H1 (cell line): ENCODE measurements around the gene RELN. TPM values are rescaled to one million over a fixed set of nuclear protein-coding genes. Genes with fewer than 3 reads are reported as not detected.

Experiments used
- CTCF ChIA-PET: fragments of 300-600 bp; sonication (Branson Sonifier 250); formaldehyde crosslinking; loops from one replicate; lab custom pipeline; 2021; ENCODE audit not compliant: partially characterized antibody; lab: Charles Lee
- POLR2A ChIA-PET: fragments of 300-600 bp; sonication (Branson Sonifier 250); formaldehyde crosslinking; loops from one replicate; lab custom pipeline; 2021; ENCODE audit warnings: inconsistent platforms; ENCODE audit not compliant: partially characterized antibody; lab: Charles Lee
- DNase-seq, 2 experiments: peaks; one replicate each; pipeline versions ENCODE4 v3.0.0 to v3.0.0-alpha.2; 2010 to 2022; ENCODE audit warnings: low spot score in 2 of 2, low read depth in 1 of 2, mixed read lengths in 1 of 2
- FAIRE-seq: peaks from 2 replicates; lab custom pipeline; 2011; peaks lifted over from hg19 to GRCh38; lab: Jason Lieb, UNC
- H2AFZ ChIP-seq: 2 replicates; pipeline ENCODE4 v1.8.1; 2012; ENCODE audit warnings: low read length, inconsistent platforms
- H2AK5ac ChIP-seq: 2 replicates; pipeline ENCODE4 v1.6.1; 2013; ENCODE audit warnings: low read depth, low read length
- H2BK120ac ChIP-seq: replicated peaks from 2 replicates; pipeline ENCODE3; 2013; ENCODE audit warnings: low read depth, low read length, inconsistent platforms
- H2BK12ac ChIP-seq: 2 replicates; pipeline ENCODE4 v1.6.1; 2013; ENCODE audit warnings: low read depth, low read length
- H2BK15ac ChIP-seq: 2 replicates; pipeline ENCODE4 v1.6.1; 2013; ENCODE audit warnings: low read length
- H2BK20ac ChIP-seq: 2 replicates; pipeline ENCODE4 v1.6.1; 2013; ENCODE audit warnings: low read length
- H2BK5ac ChIP-seq: 2 replicates; pipeline ENCODE4 v1.6.1; 2013; ENCODE audit warnings: low read depth, low read length
- H3K14ac ChIP-seq: 2 replicates; pipeline ENCODE4 v1.6.1; 2013; ENCODE audit warnings: inconsistent platforms; ENCODE audit not compliant: insufficient read length
- H3K18ac ChIP-seq: 2 replicates; pipeline ENCODE4 v1.6.1; 2013; ENCODE audit warnings: low read length; ENCODE audit errors: extremely low read depth
- H3K23ac ChIP-seq: 2 replicates; pipeline ENCODE4 v1.6.1; 2013; ENCODE audit warnings: inconsistent platforms; ENCODE audit not compliant: insufficient read length
- H3K23me2 ChIP-seq: 2 replicates; pipeline ENCODE4 v1.6.1; 2013; ENCODE audit warnings: low read depth, low read length
- H3K27ac ChIP-seq: 2 replicates; pipeline ENCODE4 v1.6.1; 2011; ENCODE audit warnings: low read depth, low read length, inconsistent platforms
- H3K27me3 ChIP-seq, 4 experiments: replicated peaks in 1 of 4; 1 replicate in 1 of 4; 2 replicates in 3 of 4; pipeline versions ENCODE4 v1.6.1 to v1.8.1; 2011 to 2013; ENCODE audit warnings: low read length in 3 of 4, mild to moderate bottlenecking in 3 of 4, inconsistent platforms in 2 of 4, mixed read lengths in 2 of 4, moderate library complexity in 1 of 4; ENCODE audit not compliant: control insufficient read depth in 3 of 4, insufficient read depth in 3 of 4; ENCODE audit errors: extremely low read depth in 1 of 4
- H3K36me3 ChIP-seq, 4 experiments: 2 replicates each; pipeline versions ENCODE4 v1.6.1 to v1.8.1; 2011 to 2013; ENCODE audit warnings: mild to moderate bottlenecking in 4 of 4, low read length in 3 of 4, moderate library complexity in 2 of 4, control low read depth in 1 of 4, inconsistent platforms in 1 of 4; ENCODE audit not compliant: insufficient read depth in 4 of 4, control insufficient read depth in 2 of 4
- H3K4ac ChIP-seq: replicated peaks from 2 replicates; pipeline ENCODE3; 2013; ENCODE audit warnings: low read length, low read depth, mixed read lengths, inconsistent platforms; ENCODE audit not compliant: insufficient read length
- H3K4me1 ChIP-seq, 4 experiments: replicated peaks in 1 of 4; 1 replicate in 1 of 4; 2 replicates in 3 of 4; pipeline versions ENCODE4 v1.6.1 to v1.8.1; 2011 to 2013; ENCODE audit warnings: low read length in 3 of 4, inconsistent platforms in 2 of 4, mixed read lengths in 1 of 4; ENCODE audit not compliant: insufficient read depth in 4 of 4, control insufficient read depth in 3 of 4
- H3K4me2 ChIP-seq, 2 experiments: 2 replicates each; pipeline versions ENCODE4 v1.6.1 to v1.8.1; 2011 to 2013; ENCODE audit warnings: low read depth in 2 of 2, low read length in 2 of 2, control low read depth in 1 of 2, inconsistent platforms in 1 of 2, mild to moderate bottlenecking in 1 of 2; ENCODE audit not compliant: insufficient read depth in 1 of 2
- H3K4me3 ChIP-seq, 4 experiments: fragments of 200-600, 300-600 bp in 1 of 4; sonication (generic), shearing (Covaris generic), sonication (Bioruptor Twin) in 1 of 4; 2 replicates each; pipeline versions ENCODE4 v1.5.1 to v1.8.1; 2011 to 2016; ENCODE audit warnings: low read length in 4 of 4, low read depth in 3 of 4, control low read depth in 2 of 4, inconsistent platforms in 2 of 4, mild to moderate bottlenecking in 2 of 4, mixed read lengths in 1 of 4, moderate library complexity in 1 of 4; ENCODE audit not compliant: insufficient read depth in 2 of 4; ENCODE audit errors: extremely low read depth in 1 of 4
- H3K56ac ChIP-seq: replicated peaks from 2 replicates; pipeline ENCODE3; 2013; ENCODE audit warnings: low read depth, mild to moderate bottlenecking, mixed read lengths, low read length, inconsistent platforms; ENCODE audit not compliant: insufficient read length
- H3K79me1 ChIP-seq: 2 replicates; pipeline ENCODE4 v1.6.1; 2013; ENCODE audit warnings: low read depth, low read length, control low read depth
- H3K79me2 ChIP-seq, 2 experiments: 2 replicates each; pipeline versions ENCODE4 v1.6.1 to v1.8.1; 2012 to 2013; ENCODE audit warnings: low read length in 2 of 2, mild to moderate bottlenecking in 2 of 2, inconsistent platforms in 1 of 2; ENCODE audit not compliant: insufficient read depth in 2 of 2, control insufficient read depth in 1 of 2
- H3K9ac ChIP-seq, 4 experiments: replicated peaks in 1 of 4; 1 replicate in 1 of 4; 2 replicates in 3 of 4; pipeline versions ENCODE4 v1.6.1 to v1.8.1; 2011 to 2013; ENCODE audit warnings: low read depth in 3 of 4, low read length in 3 of 4, control low read depth in 2 of 4, mild to moderate bottlenecking in 2 of 4, moderate library complexity in 2 of 4, inconsistent platforms in 1 of 4; ENCODE audit errors: extremely low read depth in 1 of 4
- H3K9me3 ChIP-seq, 2 experiments: 2 replicates each; pipeline versions ENCODE4 v1.6.1 to v1.8.1; 2012 to 2013; ENCODE audit warnings: mild to moderate bottlenecking in 2 of 2, moderate library complexity in 2 of 2, control low read depth in 1 of 2, inconsistent platforms in 1 of 2, low read depth in 1 of 2, low read length in 1 of 2, mixed read lengths in 1 of 2; ENCODE audit not compliant: insufficient read depth in 2 of 2
- H4K20me1 ChIP-seq, 2 experiments: replicated peaks in 1 of 2; 2 replicates each; pipeline versions ENCODE3 to v1.8.1; 2011 to 2013; ENCODE audit warnings: inconsistent platforms in 2 of 2, low read length in 2 of 2, mild to moderate bottlenecking in 1 of 2; ENCODE audit not compliant: insufficient read depth in 2 of 2, control insufficient read depth in 1 of 2
- H4K5ac ChIP-seq: 2 replicates; pipeline ENCODE4 v1.6.1; 2013; ENCODE audit warnings: low read length, low read depth, mixed read lengths, inconsistent platforms; ENCODE audit not compliant: insufficient read length
- H4K8ac ChIP-seq: 2 replicates; pipeline ENCODE4 v1.8.0; 2013; ENCODE audit warnings: mild to moderate bottlenecking, moderate library complexity, low read length, inconsistent platforms; ENCODE audit not compliant: insufficient read depth; ENCODE audit errors: extremely low read depth
- H4K91ac ChIP-seq: replicated peaks from 2 replicates; pipeline ENCODE3; 2013; ENCODE audit warnings: low read length, mixed read lengths, inconsistent platforms; ENCODE audit not compliant: insufficient read length
- FOSL1 ChIP-seq: IDR thresholded peaks from 2 replicates; pipeline ENCODE4 v1.6.1; 2011; ENCODE audit warnings: mild to moderate bottlenecking, low read depth, low read length, moderate library complexity; ENCODE audit not compliant: insufficient read depth
- HDAC6 ChIP-seq: IDR thresholded peaks from one replicate; pipeline ENCODE4 v1.7.1; 2012; ENCODE audit warnings: low read depth, mild to moderate bottlenecking, inconsistent platforms, low read length, moderate library complexity
- JUN ChIP-seq: IDR thresholded peaks from 2 replicates; pipeline ENCODE4 v1.6.1; 2011; ENCODE audit warnings: low read depth, mild to moderate bottlenecking, improper control_type of control experiment, low read length
- MAX ChIP-seq: IDR thresholded peaks from 2 replicates; pipeline ENCODE4 v1.6.1; 2012; ENCODE audit warnings: inconsistent platforms
- PHF8 ChIP-seq: fragments of 200-600 bp; sonication (generic); conservative IDR thresholded peaks from 2 replicates; pipeline ENCODE4 v1.7.1; 2012; ENCODE audit warnings: low read depth, mild to moderate bottlenecking, inconsistent platforms, low read length, moderate library complexity
- POLR2A ChIP-seq, 2 experiments: IDR thresholded peaks; 1 replicate in 1 of 2; 2 replicates in 1 of 2; pipeline ENCODE4 v1.6.1; 2011; ENCODE audit warnings: low read depth in 2 of 2, low read length in 2 of 2, mild to moderate bottlenecking in 2 of 2; ENCODE audit errors: control extremely low read depth in 1 of 2
- POLR2AphosphoS5 ChIP-seq: IDR thresholded peaks from 2 replicates; pipeline ENCODE4 v1.6.1; 2011; ENCODE audit warnings: low read depth, low read length
- POU5F1 ChIP-seq: IDR thresholded peaks from 2 replicates; pipeline ENCODE4 v1.6.1; 2011; ENCODE audit warnings: low read depth, mild to moderate bottlenecking, low read length, moderate library complexity
- RAD21 ChIP-seq, 2 experiments: IDR thresholded peaks in 1 of 2; conservative IDR thresholded peaks in 1 of 2; 2 replicates each; pipeline ENCODE4 v1.6.1; 2011; ENCODE audit warnings: low read depth in 2 of 2, low read length in 2 of 2, improper control_type of control experiment in 1 of 2, inconsistent platforms in 1 of 2, mild to moderate bottlenecking in 1 of 2, moderate library complexity in 1 of 2
- RBBP5 ChIP-seq: IDR thresholded peaks from 2 replicates; pipeline ENCODE4 v1.7.1; 2012; ENCODE audit warnings: low read depth, mild to moderate bottlenecking, inconsistent platforms, low read length, moderate library complexity, borderline replicate concordance
- SAP30 ChIP-seq: fragments of 300-600 bp; sonication (generic); IDR thresholded peaks from 2 replicates; pipeline ENCODE4 v1.7.1; 2012; ENCODE audit warnings: low read length, moderate library complexity, mild to moderate bottlenecking, inconsistent platforms; ENCODE audit not compliant: insufficient read depth, insufficient replicate concordance
- TBP ChIP-seq: IDR thresholded peaks from 2 replicates; pipeline ENCODE4 v1.6.1; 2011; ENCODE audit warnings: low read depth, low read length, improper control_type of control experiment
- TEAD4 ChIP-seq: IDR thresholded peaks from 2 replicates; pipeline ENCODE4 v1.6.1; 2012; ENCODE audit warnings: low read depth, low read length, inconsistent platforms, mixed read lengths
- WGBS, 2 experiments: shearing (Covaris generic) in 1 of 2; methylation state at CpG; one replicate each; pipeline versions ENCODE4 v1.1.6 to v1.1.7; 2013 to 2015; ENCODE audit warnings: low lambda C conversion rate in 2 of 2, mixed read lengths in 2 of 2, inconsistent platforms in 1 of 2, low coverage in 1 of 2, missing lambda C conversion rate in 1 of 2; ENCODE audit not compliant: insufficient replicate concordance in 2 of 2, insufficient coverage in 1 of 2, insufficient read length in 1 of 2; ENCODE audit errors: extremely low coverage in 1 of 2, missing lambda C conversion rate in 1 of 2; 5-methylcytosine and 5-hydroxymethylcytosine counted together
- polyA plus RNA-seq, 7 experiments: library from polyadenylated mRNA; depleted of rRNA in 3 of 7; stranded (reverse) in 5 of 7; unstranded in 2 of 7; fragments of >200 nt in 5 of 7; fragments of 200-250 nt in 2 of 7; gene quantifications; 1 replicate in 5 of 7; 2 replicates in 1 of 7; 4 replicates in 1 of 7; pipeline versions ENCODE4 v1.2.1 to v1.2.3, GENCODE V29; 2011 to 2013; ENCODE audit warnings: missing spikeins in 2 of 7, mixed read lengths in 2 of 7
- total RNA-seq: library from RNA; stranded (reverse); fragmentation: NEBNext Ultra II Directional; extraction: Animal tissue kit (Norgen Biotek cat#: 25700); gene quantifications from 2 replicates; pipeline ENCODE4 v1.2.1, GENCODE V29; 2021

RELN gene
- total and polyA plus RNA-seq, 2 of the 8 experiments (the other 6 are each of a cell fraction or from before 2014, with no cell fraction given) = 0.03 to 0.07 TPM

GRCh38 chr7:103751311-103751880, 238.1 kb downstream of the RELN start:
- H3K79me2 ChIP-seq = no peaks in the 10 kb centered on the region
- 78% methylated on average over 8 of the region's 8 CpGs; no CpG with 5 or more reads in 1 of the 2 experiments for WGBS, 2 experiments
- no peak overlapping the region; the same call in 1 of the 2 replicates for H2AFZ ChIP-seq
- CTCF ChIA-PET = interaction anchor here (1.1 kb wide), 1 partner anchor 10 kb away, joined by 3 read pairs; no protein-coding TSS in a partner anchor
- POLR2A ChIA-PET = no interaction called here
- H3K4me1 ChIP-seq = no peaks in the 10 kb centered on the region
- H3K23ac ChIP-seq = no peak overlapping the region
- H3K9ac ChIP-seq = no peak overlapping the region; a peak in 1 of 7 replicates
- H4K5ac ChIP-seq = no peak overlapping the region
- H3K27ac ChIP-seq = no peak overlapping the region
- no peak overlapping the region for H2BK12ac ChIP-seq
- H2BK15ac ChIP-seq = no peak overlapping the region
- no peak overlapping the region for H2BK20ac ChIP-seq
- no peak overlapping the region for H4K91ac ChIP-seq
- no peak overlapping the region for H3K56ac ChIP-seq
- DNase-seq (no peak), FAIRE-seq (no peak)
- H2AK5ac ChIP-seq = no peak overlapping the region
- H3K23me2 ChIP-seq = no peaks in the 10 kb centered on the region
- H2BK5ac ChIP-seq = no peak overlapping the region
- H3K4me3 ChIP-seq = no peak overlapping the region
- H3K79me1 ChIP-seq = no peaks in the 10 kb centered on the region
- H3K14ac ChIP-seq = no peak overlapping the region
- H3K9me3 ChIP-seq = no peaks in the 10 kb centered on the region
- no peak overlapping the region for H4K8ac ChIP-seq
- H3K4me2 ChIP-seq = no peak overlapping the region
- no peaks in the 10 kb centered on the region for H4K20me1 ChIP-seq
- H3K4ac ChIP-seq = no peak overlapping the region
- no peak overlapping the region for H3K18ac ChIP-seq
- H2BK120ac ChIP-seq = no peak overlapping the region
- H3K27me3 ChIP-seq = no peaks in the 10 kb centered on the region
- H3K36me3 ChIP-seq = no peaks in the 10 kb centered on the region
- TF ChIP-seq PHF8 (no peak), SAP30 (no peak), HDAC6 (no peak), JUN (no peak), POU5F1 (no peak), POLR2A (IDR thresholded peaks at IDR 0.05; ENCODE audit: control extremely low read depth in 1 of 2, low read depth in 2 of 2, low read length in 2 of 2) (no peak), TEAD4 (no peak), TBP (no peak), POLR2AphosphoS5 (no peak), RBBP5 (no peak), MAX (no peak), FOSL1 (no peak), RAD21 (IDR thresholded peaks at IDR 0.05 in 1 of 2, conservative IDR thresholded peaks at IDR 0.05 in 1 of 2; ENCODE audit: low read depth in 2 of 2, low read length in 2 of 2) (no peak)
